GM20000 (cell line): ENCODE measurements around the gene CEMIP.

Experiments used
- DNase-seq: peaks from one replicate; pipeline ENCODE4 v3.0.0; 2012; ENCODE audit warnings: low spot score
- CTCF ChIP-seq: IDR thresholded peaks from 2 replicates; pipeline ENCODE4 v1.5.1; 2012; ENCODE audit warnings: mild to moderate bottlenecking, control low read depth; ENCODE audit errors: extremely low read depth, missing control alignments

The CEMIP gene

DNA sequence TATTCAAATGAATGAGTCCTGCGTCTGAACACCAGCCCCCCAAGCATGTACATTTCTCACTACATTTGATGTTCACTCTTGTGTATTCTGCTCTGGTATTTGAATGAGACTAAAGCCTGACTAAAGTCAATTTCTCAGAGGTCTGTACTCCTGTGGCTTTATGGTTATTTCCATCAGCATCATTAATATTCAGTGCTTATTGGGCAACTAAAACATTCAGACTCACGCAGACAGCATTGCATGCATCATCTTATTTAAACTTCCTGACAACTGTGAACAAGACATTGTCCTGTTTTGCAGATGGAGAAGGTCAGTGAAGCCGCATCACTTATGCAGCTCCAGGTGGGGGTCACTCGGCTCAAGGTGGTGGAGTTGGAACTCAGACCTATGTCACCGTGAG is 11.1 kb downstream of the CEMIP start:
- no peak for TF ChIP-seq CTCF
- DNase-seq, result no peak

DNA sequence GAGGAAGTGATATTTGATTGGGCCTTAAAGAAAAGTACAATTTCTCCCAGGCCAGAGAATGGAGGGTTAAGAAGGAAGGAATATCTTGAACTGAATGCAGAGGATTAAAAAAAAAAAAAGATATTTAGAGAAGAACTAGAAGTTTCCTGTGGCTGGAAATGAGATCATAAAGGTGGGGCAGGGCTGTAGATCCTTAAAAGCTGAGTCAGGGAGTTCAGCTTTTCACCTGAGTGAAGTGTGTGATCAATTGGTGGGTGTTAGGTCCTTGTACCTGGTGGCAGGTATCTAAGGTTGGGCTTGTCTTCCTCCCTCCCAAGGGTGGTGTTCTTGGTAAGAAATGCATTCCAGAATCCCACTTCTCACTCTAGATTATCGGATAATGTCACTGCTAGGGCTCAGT is 11.8 kb downstream of the CEMIP start:
- TF ChIP-seq CTCF, result no peak
- no peak for DNase-seq

- no peak for TF ChIP-seq CTCF
- no peak for DNase-seq
Measured at GRCh38 chr15:80796407-80796806, 17.2 kb downstream of the CEMIP start.

DNA sequence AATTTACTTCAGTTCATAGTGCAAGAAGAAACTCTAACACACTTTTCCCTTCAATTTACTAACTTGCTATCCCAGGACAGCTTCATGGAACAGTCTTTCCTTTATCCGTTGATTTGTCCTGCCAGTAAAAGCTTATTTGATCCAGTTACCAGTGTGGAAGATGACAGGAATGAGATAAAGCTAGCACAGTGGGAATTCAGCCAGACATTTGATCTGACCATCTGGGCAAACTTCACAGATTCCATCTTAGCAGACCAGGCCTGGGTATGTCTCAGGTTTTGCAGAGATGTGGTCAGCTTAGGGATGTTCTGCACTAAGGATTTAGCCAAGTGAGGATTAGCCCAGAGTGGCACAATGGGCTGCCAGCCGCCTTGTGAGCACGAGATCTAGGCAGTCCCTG is 19.7 kb downstream of the CEMIP start:
- no peak for DNase-seq
- TF ChIP-seq CTCF, result no peak

GRCh38 chr15:80800067-80800466 is 20.9 kb downstream of the CEMIP start:
- DNase-seq, result no peak
- no peak for TF ChIP-seq CTCF

GRCh38 chr15:80801891-80802680 is 22.9 kb downstream of the CEMIP start:
- TF ChIP-seq CTCF, result no peak
- DNase-seq, result no peak

DNA sequence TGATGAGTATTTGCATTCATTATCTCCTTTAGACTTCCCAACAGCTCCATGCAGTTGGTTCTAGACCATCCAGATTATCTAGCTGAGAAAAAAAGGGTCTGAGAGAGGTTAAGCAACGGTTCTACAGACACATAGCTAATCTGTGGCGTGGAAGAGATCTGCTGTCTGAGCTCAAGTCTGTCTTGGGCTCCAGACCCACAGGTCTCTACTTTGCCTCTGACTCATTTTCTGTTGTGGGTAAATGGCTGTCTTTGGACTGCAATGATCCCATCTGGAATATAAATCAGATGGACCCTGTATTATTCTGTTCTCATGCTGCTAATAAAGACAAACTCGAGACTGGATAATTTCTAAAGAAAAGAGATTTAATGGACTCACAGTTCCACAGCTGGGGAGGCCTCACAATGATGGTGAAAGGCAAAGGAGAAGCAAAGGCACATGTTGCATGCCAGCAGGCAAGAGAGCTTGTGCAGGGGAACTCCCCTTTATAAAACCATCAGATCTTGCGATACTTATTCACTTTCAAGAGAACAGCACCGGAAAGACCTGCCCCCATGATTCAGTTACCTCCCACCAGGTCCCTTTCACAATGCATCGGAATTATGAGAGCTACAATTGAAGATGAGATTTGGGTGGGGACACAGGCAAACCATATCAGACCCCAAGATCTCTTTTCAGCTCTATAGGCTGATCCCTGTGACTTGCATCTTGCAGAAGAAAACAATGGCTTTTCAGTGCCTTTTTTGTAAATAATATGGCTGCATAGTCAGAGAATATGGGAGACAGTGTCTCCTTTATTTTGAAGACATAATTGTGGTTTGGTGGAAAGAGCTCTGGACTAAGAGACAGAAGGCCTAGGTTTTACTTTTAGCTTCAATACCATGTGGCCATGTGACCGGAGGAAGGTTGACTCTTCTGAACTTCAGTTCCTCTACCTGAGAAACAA is 24.7 kb downstream of the CEMIP start:
- no peak for DNase-seq
- TF ChIP-seq CTCF, result no peak
